NOMO-1 treated with dmso at 0.1 percent for 144 hours (cell line): ENCODE data around the gene NBPF3.

Experiments
- DNase-seq: peaks from one replicate; lab custom pipeline; 2025; ENCODE audit not compliant: unreplicated experiment; lab: John Stamatoyannopoulos, UW

Gene NBPF3

DNA sequence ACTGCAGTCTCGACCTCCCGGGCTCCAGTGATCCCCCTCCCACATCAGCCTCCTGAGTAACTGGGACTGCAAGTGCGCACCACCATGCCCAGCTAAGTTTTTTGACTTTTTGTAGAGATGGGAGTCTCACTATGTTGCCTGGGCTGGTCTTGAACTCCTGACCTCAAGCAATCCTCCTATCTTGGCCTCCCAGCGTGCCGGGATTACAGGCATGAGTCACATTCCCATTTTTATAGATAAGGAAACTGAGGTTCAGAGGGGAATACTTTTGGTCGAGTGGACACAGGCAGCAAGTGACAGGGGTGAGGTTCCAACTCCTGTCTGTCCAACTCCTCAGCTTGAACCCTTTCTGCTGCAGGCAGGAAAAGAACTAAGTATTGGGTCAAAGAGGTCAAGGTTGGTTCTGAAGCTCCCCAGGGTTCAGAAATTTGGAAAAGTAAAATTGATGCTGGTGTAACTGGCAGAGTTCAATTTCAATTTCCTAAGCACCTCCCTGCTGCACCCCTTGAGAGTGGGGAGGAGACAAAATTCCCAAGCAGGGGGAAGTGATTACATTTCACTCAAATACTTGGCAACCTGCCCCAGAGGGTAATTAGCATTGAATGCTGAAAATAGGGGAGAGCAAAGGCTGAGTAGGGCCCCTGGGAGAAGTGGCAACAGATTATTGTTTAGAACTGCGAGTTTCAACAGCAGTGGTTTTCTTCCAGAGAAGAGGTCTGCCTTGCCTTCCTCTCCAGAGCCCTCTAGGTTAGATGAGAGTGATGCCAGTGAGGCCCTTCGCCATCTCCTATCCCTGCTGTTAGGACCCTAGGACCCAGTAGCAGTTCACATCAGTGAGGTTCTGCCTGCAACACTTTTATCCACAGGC, 51.8 kb downstream of the NBPF3 start:
- DNase-seq, result no peak

DNA sequence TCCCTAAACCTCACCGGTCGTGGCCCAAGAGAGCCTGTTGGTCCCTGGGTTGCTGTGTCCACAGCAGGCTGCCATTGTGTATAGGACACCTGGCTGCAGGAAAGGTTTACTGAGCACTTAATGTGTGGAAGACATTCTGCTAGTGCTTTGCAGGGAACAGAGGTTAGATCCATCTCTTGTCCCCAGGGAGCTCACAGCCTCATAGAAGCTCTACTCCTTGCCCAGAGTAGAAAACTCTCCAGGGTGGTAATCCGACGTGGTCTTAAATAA, 52.4 kb downstream of the NBPF3 start:
- DNase-seq, result no peak

DNA sequence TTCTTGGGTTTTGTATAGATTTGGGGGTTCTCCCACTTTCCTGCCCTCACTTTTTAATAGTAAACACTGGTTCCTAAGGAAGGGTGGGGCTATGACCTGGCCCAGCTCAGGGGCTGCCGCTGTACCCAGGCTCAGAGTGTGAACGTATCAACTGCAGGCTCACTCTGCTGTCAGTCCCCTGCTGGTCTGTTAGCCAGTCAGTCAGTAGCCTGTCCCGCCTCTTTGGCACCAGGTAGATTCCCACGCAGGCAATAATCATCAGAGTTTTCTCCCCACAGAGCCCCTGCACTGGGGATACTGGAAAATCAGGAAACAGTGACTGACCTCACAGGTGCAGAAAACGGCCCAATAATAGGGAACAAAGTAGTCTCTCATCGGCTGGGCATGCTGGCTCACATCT, 54.3 kb downstream of the NBPF3 start:
- no peak for DNase-seq

DNA sequence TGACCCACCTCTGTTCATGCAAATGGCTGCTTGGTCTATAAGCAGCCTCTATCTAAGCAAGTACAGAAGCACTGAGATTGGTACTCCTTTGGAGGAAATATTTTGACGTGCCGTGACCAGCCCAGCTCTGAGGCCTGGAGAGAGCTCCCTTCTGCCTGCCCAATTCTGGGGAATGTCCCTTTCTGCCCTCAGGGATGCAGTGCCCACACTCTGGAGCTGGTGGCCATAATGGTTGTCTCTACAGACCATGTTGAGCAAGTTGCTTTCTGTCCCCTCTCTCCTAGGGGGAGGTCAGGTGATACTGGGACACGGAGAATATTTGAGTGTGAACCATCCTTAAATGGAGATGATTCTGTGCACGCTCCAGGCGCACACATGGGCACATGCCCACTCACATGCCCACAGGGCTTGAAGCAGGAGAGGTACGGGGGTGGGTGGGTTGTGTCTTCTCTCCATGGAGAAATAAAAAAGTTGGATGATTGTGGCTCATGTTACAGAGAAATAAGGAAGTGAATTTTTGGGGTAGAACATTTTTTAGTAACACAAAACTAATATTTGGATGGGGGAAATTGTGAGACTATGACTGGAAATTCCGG, 55.4 kb downstream of the NBPF3 start:
- DNase-seq, result no peak

DNA sequence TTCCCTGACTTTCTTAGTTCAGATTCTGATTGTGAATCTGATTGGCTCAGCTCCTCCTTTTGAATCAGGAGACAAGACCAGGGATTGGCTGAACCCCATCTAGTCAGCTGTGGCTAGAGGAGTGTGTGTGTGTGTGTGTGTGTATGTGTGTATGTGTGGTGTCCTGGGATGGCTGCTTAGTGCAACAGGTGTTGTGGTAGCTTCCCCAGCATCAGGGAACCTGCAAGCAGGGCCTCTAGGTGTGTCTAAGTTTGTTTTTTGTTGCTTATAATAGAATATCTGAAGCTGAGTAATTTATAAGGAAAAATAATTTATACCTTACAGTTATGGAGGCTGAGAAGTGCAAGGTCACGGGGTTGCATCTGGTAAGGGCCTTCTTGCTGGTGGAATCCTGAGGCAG, 56.1 kb downstream of the NBPF3 start:
- DNase-seq, result no peak

DNA sequence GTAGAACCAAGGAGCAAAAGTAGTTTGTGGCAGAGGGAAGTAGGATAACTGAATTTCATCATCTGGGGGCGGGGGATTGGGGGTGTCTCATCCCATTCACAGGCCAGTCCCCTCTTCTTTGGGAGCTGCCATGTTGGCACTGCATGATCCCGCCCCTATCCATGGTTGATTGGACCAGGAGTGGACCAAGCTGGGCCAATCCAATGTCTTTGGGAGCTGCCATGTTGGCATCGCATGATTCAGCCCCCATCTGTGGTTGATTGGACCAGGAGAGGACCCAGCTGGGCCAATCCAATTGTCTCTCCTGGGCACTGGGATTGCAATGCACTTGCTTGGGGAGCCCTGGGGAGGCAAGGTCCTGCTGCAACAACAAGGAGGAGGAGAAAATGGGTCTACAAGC, 56.9 kb downstream of the NBPF3 start:
- no peak for DNase-seq

DNA sequence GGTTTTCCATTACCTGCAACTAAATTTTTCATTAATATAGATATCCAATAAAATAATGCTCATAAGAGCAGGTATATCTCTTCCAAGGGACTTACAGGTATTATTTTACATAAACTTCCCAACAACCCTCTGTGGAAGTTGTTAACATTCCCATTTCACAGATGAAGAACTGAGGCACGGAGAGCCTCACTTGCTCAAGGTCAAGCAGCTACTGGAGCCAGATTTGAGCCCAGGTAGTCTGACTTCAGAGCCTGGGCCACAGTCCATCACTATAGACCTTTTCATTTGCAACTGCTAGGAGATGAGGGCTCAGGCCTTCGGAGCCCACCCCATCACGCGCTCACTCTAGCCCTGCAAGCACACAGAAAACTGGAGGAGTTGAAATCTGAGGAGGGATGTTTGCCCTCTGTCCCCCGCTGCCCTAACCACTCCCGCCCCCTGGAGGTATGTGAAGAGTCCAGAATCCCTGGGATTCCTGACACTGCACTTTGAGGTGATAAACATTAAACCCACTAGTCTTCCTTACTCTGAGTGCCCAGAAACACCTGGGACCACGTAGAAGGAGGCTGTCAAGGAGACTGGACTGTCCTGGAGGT, 57.6 kb downstream of the NBPF3 start:
- DNase-seq, result no peak

DNA sequence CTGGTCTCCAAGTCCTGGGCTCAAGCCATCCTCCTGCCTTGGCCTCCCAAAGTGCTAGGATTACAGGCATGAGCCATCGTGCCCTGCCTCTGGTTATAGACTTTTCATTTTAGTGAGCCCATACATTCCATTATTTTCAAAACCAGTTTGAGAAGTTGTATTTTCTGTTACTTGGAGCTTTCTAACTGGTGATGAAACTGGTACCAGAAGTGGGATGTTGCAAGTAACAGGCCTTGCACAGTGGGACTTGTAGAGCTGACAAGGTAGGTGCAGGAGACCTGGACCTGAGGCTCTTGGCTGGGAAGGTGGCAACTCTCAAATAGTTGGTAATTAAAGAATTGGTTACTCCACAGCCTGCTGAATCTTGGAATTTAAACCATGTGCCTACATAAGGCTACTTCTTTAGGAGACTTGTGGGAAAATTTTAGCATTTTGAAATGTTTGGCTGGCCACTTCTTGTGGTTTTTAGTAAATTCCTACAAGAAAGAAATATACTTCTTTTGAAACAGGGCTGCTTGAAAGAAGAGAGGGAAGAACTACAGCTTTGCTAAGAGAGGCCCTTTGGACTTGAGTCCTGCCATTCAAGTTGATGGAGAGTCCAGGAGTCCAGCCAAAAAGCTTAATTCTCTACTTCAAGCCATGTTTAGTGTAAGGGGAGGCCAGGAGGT, 59.5 kb downstream of the NBPF3 start:
- DNase-seq, result no peak

DNA sequence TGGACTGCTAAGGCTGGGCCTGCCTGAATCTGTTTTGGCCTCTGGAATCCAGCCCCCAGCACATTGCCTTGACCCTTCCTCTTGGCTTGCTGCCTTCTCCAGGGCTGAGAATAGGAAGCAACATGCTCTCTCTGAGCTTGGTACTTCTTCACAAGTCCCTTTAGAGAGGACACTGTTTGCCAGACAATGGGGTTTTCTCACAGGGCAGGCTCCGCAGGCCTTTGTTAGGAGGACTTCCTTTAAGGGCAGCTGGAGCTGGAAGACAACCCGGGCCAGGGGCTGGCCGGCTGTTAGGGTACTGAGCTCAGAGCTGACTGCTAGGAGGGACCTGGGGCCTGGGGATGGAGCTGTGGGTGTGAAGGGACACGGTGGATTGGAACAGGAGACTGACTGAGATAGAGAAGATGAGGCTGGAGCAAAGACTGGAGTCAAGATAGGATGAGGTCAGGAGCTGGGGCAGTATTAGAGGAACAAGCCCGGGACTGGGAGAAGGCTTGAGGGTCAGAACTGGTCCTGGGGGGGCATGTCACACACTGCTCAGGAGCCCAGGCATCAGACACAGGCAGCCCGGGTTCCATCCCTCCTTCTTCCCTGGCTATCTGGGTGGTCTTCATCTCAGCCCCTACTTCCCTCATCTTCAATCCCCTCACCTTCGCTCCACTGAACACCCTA, 63.9 kb downstream of the NBPF3 start:
- no peak for DNase-seq

DNA sequence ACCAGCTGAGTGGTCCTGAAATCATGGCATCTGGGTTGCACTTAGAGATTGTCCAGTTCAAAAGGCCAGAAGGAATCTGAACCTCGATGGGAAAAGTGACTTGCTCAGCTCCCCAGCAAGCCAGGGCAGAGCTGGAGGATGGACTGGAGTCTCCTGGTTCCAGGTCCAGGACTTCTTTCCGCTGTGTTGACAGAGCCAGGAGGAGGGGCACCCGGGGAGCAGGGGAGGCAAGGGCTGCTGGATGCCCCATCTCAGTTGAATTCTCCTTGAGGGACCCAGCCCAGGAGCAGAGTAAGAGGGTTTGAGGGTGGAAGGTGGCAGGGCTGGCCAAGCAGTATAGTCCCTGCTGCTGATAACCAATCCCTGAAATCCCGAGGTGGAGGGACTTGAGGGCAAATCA, 66.9 kb downstream of the NBPF3 start:
- no peak for DNase-seq

DNA sequence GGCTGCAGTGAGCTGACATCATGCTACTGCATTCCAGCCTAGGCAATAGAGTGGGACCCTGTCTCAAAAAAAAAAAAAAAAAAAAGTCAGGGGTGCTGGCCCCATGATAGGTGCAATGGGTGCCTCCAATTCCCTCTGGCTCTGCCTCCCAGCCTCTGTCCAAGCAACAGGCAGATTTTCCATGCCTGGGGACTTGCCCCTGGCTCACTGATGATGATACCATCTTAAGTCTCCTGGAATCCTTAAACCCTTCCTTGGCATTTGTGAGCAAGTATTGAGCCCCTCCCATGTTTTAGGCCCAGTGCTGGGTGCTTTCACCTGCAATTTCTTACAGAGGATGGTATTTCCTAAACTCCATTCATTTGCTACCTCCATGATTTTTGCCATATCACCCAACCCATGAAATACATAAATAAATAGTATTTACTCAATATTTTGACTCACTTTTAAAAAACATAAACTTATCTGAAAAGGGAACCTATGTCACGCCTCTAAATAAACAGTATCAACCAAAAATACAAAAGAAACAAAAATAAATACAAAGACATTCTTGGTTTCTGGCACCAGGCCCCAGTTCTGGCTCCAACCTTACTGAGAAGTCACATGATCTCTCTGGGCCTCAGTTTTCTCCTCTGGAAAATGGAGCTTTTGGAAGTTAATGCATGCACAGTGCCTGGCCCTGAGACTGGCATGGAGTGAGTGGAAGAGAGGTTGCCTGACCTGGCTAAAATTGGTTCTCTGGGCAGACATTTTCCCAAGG, 67.8 kb downstream of the NBPF3 start:
- no peak for DNase-seq

DNA sequence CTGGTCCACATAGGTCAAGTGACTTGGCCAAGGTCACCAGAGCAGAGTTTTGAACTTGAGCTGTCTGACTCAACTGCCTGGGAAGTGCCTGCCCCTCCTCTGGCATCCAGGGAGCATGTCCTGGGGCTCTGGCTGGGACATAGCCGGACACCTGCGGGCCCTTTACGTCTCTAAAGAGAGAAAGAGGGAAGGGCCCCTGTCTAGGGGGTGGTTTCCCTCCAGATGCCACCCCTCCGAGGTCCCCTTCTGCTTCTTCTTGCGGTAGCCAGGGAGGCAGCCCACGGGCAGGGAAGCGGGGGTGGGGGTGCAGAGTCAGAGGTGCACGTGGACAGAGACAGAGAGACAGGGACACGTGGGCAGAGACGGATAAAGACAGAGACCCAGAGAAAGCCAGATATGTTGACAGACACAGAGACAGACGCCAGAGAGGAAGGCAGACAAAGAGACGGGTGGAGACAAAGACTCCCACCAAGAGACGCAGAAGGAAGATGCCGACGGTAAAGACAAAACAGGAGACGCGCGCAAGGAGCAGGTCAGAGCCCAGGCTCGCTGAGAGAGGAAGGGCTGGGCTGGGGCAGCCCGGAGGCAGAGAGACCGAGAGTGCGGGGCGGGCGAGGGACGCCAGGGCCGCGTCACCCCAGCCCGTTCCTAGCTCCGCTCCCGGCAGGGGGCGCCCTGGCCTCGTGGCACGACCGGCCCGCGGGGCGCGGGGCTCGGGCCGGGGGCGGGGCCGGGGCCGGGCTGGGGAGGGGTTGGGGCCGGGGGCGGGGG, 68.8 kb downstream of the NBPF3 start:
- DNase-seq, result no peak

DNA sequence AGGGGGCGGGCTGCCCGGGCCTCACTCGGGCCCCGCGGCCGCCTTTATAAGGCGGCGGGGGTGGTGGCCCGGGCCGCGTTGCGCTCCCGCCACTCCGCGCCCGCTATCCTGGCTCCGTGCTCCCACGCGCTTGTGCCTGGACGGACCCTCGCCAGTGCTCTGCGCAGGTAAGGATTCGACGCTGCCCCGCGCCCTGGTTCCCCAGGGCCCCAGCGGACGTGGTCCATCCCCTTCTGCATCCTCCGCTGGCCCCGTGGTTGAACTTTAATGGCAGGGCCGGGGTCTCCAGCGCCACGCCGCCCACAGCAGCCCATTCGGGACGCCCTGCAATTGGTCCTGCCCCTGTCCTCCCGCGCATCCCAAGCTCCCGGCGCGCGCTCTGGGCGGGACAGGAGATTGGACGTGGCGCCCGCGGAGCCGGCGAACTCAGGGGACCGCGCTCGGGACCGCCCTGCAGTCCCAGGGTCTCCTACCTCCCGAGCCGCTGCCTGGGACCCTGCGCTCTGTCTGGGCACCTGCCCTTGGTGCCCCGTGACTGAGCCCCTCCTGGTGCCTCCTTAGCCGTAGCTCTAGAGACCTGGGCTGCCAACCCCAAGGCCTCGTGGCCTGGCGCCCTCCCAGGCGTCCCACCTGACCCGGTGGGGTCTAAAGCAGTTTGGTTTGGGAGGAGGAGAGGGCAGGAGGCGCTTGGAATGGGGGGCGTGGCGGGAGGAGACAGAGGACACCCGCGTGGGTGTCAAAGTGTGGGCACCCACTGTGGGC, 69.6 kb downstream of the NBPF3 start, which contains the start of gene ALPL:
Gene ALPL, plus strand, starts transcription at position 73 of the 762 bp plus-strand sequence. CDS start 44,659 bp downstream, outside the sequence.
- no peak for DNase-seq

DNA sequence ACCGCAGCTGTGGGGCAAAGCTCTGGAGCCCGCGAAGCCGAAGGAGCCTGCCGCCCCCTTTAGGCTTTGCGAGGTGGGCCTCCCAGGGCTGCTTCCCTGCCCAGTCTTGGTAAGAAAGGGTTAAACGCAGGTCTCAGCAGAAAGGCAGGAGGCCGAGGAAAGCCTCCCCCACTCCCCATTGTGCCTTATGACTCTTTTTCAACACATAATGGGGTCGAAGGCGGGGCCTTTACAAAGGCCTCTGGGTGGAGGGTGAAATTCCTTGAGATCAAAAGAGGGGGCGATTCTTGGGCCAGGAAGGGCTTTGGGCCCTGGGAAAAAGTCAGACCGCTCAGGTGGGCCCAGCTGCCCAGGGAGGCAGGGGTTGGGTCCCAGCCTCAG, 70.2 kb downstream of the NBPF3 start:
- no peak for DNase-seq

DNA sequence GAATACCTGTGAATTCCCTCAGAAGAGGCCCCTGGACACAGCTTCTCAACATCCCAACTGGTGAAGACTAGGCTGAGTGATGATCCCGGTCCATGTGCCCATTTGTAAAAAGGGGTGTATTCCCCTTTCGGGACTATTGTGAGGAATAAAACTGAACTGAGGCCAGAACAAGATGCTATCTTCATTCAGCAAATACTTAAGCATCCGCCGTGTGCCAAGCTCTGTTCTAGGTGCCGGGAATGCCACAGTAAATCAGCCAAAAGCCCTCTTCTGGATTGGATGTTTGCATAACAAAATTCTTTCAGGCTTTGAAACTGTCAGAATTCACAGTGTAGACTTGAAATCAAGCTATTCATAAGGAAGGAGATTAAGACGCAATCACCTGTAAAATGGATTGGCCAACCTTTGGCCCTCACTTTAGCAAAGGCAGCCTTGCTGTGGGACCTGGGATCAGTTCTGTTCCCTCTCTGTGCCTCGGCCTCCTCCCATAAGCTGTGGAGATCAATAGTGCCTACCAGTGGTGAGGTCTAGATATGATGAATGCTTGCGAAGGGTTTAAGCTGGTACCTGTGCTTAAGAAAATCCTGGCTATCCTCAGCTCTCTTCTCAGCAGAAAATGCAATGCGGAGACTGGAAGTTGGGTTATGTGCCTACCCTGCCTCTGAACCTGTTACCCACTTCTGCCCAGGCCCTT, 71.1 kb downstream of the NBPF3 start:
- no peak for DNase-seq

DNA sequence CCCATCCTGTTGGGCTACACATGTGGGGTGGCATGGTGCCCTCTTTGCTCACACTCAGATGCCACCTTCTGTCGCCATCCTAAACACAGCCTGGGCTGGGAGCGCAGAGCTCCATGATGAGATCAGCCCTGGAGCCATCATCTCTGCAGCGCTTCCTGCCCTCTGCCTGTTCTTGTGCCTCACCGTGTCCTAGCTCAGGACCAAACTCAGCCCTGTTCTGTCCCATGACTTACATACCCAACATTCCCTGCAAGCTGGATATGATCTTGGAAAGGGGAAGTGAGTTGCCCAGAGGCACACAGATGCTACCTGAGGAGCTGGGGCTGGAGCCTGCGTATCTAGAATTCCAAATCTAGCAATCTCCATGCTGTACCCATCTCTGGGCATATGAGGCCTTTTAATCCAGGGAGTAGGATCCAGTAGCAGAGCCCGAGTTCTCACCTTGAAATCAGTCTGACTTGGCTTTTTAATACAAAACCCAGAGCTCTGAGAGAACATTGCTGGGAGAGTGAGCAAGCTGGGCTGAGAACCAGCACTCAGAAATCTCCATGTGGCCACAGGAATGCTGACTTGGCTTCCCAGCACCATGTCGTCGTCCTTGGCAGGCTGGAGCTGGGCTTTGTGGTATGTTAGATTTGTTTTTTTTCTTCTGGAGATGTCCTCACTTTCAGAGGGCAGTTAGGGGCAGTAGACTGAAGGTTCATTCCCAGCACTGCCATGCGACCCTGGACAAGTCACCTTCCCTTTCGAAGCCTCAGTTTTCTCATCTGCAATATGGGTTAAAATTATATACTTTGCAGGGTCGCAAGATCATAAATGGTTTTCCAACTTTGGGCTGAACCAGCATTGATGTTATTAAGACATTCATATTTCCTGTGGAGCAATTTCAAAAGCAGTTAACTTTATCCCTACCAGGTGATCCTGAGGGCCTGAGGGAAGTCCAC, 71.9 kb downstream of the NBPF3 start:
- no peak for DNase-seq

DNA sequence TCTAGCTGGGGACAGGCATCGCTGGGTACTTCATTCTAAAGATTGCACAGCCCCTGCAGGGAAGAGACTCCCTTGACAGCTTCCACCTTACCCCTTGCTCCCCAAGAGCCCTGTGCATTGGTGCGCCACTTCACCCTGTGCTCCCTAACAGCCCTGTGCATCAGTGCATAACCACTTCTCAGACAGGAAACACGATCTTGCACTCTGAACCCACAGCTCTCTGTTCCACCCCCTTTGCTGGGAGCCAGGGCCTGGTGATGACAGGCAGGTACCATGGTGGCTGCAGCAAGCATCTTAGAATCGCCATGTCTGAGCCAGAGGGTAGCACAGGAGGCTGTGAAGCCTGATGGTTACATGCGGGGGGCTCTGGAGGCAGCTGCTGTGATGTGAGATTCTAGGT, 74.3 kb downstream of the NBPF3 start:
- no peak for DNase-seq
